GM21381 (cell line): ENCODE results near the gene ADCY2.

Source experiments
- ATAC-seq: cut with Tn5 transposase; IDR thresholded peaks from one replicate; pipeline ENCODE4 v1.9.1; 2021; ENCODE audit warnings: mild to moderate bottlenecking, moderate library complexity; ENCODE audit not compliant: unreplicated experiment

Gene ADCY2

DNA sequence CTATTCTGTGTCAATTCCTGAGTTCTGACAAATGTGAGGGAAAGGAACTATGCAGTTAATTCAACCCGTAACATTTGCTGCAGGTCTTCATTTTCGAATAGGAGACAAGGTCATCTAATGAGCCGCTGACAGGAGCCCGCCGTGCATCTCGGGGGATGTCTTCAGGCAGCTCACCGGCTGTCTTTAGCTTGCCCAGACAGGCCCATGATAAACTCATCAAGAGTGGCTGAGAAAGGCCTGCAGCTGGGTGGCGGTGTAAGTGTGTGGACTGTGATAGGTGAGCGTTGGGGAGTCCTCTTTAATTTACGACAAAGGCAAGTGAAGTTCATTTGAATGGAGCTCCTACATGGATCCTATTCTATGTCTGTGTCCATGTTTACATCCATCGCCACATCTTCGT is 190.5 kb downstream of the ADCY2 start:
- ATAC-seq: no peak

DNA sequence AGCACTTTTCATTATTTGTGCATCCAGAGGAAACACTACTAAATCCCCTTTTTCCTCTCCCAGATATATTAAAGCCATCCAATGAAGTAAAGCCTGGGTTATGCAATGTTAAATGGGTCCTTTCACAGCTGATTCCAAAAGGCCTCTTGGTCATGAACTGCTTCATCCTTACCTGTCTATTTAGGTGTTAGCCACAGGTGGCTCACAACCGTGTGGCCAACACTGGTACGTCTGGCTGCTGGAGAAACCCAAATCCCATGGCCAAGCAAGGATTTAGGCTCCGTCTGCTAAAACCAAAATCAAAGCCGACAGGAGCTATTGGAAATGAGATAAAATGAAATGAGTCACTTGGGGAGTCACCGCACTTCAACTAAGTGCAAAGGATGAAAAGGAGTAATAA is 193.9 kb downstream of the ADCY2 start:
- ATAC-seq: no peak

DNA sequence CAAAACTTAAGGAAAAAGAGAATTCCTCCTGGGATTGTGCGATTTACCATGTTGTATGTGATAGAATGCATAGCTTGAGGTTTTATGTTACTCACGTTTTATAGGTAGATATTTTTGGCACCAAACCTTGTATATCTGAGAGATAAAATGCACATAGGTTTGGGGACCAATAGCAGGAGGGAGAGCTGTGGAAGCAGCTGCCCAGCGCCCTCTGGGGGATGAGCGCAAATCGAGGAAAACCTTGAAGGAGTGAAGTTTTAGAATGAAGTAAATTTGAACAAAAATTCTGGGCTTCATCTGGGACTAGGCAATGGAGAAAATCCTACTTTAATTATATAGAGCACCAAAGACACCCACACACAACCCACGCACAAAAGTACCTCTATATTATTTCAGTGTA is 197.0 kb downstream of the ADCY2 start:
- ATAC-seq: no peak

DNA sequence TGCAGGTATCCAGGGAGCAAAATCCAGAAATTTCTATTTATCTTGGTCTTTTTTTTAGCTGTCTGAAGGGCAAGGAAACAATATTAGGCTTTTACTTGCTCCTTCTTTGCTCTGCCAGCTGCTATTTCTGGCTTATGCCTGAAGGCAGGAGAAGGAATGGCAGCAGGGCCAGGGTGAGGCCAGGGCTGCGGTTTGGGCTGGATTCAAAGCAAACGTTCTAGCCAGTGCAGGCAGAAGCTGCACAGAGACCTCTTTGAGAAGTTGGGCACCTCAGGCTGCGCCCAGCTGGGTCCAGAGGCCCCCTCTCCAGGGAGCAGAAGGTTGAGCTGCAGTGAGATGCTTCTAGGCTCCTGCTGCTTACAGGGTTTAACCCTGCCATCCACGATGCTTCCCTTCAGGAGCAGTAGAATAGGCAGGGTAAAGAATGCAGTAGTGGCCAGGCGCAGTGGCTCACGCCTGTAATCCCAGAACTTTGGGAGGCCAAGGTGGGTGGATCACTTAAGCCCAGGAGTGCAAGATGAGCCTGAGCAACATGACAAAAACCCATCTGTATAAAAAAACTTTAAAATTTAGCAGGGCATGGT is 201.2 kb downstream of the ADCY2 start:
- ATAC-seq: no peak

DNA sequence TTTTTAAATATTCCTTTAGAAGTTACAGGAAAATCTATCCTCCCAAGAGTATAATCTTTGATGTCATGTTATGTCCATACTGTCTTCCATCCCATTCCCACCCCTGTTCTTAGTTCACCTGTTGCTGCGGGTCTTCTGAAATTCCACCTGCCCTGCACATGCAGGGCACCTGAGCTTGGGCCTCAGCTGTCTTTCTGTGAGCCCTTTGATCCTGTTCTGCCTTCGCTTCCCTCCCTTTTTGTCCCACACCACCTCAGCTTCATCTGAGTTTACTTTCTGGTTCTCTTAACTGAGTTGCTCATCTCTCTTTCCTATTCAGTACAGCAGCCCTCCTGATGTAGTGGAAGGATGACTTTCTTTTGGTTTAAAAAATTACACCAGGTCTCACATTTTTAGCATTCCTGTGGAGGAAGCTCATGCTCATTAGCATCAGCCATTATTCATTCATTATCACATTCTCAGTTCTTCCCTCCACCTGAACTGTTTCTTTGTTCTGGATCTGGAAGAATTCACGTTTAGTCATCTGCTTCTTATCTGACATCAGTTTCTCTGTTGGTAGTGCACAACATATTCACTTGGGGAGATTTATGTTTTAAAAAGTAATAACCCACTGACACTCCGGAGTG is 211.0 kb downstream of the ADCY2 start:
- ATAC-seq: no peak

DNA sequence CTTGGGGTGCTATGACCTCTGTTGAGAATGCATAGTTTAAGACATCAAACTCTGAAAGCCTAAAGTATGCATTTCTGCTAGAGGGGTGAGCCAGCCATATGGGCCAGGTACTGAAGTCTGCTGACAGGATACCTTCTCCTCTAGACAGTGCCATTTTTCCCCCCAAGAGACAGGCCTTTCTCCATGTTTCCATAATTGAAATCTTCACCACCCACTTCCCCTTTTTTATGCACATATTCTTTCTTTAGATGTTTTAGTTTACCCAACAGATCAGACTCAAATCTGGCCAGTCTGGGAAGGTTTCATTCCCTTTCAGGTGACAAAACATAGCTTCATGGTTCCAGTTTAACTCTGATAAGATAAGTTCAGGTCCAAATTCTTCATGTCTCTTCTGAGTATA is 212.8 kb downstream of the ADCY2 start:
- ATAC-seq: no peak

DNA sequence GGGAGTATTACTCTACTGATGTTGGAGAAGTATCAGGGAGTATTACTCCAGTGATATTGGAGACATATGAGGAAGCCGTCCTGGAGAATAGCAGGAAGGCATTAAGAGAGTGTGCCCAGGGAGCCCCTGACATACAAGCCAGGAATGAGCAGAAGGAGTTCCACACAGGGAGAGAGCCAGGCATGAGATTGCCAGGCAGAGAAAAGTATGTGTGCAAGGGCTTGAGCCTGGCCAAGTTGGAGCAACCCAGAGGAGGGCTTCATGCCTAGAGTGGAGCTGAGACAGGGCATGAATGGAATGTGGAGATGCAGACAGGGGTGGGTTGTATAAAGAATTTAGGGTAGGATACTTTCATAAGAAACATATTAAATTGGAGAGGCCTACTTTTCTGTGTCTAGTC is 213.8 kb downstream of the ADCY2 start:
- no peak for ATAC-seq

DNA sequence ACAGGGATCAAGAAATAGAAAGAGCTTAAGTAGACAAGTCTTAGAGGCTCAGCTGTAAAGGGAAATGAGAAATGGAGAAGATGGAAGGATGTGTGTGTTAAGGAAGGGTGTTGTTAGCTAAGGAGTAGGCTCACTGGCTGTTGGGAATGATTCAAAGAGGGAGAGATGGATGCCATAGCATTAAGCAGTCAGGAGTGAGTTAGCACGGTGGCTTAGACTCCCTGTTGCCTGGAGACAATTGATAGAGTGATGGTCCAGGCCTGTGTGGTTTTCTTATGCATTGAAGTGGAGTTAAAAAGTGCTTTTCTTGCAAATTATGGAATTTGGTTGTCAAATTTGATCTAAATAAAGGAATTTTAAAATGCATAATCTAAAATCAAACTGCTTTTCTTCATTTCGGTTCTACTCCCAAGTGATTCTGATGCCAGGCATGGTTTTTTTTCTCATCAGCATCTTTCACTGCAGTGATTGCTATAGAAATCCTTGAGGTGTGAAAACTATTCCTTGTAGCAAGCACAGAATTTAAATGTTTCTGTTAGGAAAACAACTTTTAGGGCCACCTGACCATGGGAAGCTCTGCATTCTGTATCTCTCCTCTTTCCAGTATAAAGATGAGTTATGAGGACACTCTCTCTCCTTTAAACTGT is 214.7 kb downstream of the ADCY2 start:
- no peak for ATAC-seq

DNA sequence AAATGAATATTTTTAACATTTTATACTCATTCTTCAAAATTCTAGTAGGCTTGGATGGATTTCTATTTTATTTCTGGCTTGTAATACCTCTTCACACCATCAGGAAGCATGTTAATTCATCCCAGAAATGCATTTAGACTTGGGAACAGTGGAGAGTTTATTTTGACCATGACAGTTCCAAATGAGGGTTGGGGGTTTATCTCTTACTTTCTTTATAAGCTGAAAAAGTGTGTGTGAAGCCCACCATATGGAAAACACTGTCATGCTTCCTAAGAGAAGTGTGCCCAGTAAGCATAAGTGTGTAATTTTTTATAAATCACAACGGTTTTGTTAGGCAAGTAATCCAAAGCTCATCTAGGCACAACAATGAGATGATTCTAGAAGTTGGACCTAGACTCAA is 215.6 kb downstream of the ADCY2 start:
- ATAC-seq: no peak

DNA sequence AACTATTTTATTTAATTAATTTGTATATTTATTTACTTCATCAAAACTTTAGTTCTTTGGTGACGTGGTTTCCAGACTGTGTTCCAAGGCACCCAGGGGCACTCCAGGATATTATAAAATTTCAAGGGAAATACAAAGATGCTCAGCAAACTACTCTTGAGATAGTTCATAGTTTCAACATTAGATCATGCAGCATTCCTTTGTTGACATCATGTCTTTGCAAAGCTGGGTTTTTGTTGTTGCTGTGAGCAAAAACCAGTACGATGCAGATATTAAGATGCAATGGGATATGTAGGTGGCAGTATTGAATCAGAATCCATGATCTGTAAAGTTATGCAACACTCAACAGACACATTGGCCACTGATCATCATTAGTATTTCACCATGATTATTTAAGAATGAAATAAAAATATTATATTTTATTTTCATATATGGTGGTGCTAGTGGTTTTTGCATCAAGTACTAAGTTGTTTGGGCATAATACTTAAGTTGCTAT is 219.7 kb downstream of the ADCY2 start:
- ATAC-seq: no peak

DNA sequence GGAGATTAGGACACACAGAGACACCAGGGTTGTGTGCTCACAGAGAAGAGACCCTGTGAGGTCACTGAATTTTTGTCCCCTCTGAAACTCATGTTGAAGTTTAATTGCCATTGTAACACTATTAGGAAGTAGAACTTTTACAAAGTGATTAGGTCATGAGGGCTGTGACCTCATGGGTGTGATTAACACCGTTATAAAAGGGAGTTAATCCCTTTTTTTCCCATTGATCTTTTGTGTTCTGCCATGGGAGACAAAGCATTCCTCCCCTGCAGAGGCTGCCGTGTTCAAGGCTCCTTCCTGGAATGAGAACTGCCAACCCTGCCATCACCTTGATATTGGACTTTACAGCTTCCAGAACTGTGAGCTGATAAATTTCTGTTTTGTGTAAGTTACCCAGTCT is 221.0 kb downstream of the ADCY2 start:
- no peak for ATAC-seq

DNA sequence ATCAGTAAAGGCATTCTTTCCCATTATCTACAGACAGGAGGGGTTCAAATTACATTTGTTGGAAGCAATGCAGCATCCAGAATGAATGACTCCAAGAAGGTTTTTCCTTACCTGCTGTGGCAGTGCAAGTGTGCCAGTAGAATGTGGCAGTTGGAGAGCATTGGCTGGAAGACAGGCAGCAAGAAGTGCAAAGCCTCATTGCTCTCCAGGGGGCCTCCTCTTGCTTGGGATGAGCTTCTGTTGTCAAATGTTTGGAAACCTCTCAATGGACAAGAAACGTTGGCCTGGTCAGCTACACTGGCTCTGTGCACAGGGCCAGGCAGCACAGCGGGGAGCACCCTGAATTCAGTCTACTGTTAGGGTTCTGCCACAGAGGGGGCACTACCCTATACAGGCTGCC is 226.6 kb downstream of the ADCY2 start:
- ATAC-seq: no peak

DNA sequence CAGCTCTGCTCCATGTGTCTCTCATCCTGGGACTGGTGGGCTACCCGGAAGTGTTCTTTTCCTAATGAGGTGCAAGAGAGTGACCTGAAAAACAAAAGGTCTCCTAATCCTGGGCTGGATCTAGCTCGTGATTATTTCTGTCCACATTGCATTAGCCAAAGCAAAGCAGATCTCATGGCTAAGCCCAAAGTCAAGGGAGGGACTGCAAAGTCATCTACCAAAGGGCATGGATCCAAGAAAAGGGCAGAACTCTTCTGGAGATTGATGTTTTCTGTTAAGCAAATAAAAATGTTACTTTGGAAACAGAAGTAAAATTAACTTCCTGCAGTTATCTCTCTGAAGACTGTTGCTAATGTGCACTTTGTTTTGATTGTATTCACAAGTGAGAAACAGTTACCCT is 229.8 kb downstream of the ADCY2 start:
- ATAC-seq: no peak

DNA sequence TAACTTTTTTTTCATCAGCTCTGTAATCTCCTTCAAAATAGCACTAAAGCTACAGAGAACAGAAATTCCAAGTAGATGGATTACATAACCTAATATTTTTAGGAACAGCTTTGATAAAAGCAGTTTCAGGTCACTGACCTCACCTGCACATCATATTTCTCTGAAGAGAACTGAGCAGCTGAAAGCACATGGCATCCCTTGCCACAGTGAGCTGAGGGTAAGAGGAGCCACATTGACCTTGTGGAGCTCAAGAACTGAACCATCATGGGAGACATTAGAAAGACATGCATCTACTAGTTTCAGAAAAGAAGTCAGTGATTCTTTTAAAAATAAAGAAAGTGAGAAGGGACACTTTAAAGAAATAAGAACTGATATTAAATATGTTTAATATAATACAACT is 232.3 kb downstream of the ADCY2 start:
- ATAC-seq: no peak

DNA sequence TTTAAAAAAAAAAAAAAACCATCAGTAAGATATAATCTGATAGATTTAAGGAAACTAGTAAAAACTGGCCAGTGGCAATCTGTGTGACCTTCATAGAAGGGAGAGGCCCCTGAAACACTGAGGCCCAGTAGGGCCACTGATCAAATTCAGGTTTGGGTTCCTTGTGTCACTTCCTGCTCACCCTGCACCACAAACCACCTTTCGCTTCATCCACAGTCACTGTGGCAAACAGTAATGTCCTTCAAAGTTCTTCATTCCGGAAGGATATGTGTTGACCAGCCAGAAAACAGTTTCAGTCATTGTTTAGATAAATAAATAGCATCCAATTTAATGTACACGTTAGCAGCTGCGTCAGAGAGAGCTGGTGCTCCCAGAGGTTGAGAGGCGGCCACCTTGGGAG is 232.9 kb downstream of the ADCY2 start:
- ATAC-seq: no peak

DNA sequence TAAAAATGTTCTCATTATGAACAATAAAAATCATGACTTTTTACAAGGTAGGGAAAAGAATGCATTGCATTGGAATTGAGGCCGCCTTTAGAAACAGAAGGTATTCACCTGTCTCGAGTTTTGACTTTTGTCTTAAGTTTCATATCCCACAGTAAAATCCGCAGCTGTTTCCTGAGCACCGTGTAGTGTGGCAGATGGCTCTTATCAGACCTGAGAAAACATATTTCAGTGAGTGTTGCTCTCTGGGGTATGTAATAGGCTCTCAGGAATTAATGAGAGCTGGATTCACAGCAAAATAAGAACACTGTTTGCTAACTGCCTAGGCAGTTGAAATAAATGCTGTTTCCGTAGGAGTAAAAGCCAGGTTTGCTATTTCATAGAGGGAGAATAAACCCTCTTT is 233.6 kb downstream of the ADCY2 start:
- ATAC-seq: no peak

DNA sequence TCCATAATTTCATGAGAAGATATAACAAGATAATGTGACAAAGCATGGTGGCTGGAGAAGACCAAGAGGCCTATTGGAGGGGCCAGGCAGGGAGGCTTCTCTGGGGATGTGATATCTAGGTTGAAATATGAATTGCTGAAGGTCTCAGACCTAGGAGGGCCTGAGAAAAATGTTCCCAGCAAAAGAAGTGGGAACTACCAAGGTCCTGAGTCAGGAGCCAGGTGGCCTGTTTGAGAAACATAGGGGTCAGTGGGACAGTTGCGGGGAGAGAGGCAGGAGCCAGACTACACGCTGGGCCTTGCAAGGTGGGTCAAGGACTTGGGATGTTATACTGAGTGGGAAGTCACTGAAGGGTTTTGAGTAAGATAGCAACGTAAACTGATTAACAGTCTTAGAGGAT is 238.9 kb downstream of the ADCY2 start:
- ATAC-seq: no peak

DNA sequence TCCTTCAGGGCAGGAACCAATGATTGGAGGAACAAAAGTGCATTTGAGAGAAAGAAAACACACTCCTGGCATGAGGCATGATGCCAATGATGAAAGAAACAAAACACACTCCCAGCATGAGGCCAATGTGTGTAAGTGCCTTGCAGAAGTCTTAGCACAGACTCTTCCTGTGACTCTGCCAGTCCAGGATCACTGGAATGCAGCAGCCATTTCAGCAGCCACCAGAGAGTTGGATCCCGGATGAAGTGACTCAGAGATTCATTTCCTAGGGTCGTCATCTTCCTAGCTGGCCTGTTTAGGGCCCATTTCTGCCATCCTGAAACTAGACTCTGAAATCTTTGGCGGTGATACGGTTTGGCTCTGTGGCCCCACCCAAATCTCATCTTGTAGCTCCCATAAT is 242.5 kb downstream of the ADCY2 start:
- ATAC-seq: no peak

DNA sequence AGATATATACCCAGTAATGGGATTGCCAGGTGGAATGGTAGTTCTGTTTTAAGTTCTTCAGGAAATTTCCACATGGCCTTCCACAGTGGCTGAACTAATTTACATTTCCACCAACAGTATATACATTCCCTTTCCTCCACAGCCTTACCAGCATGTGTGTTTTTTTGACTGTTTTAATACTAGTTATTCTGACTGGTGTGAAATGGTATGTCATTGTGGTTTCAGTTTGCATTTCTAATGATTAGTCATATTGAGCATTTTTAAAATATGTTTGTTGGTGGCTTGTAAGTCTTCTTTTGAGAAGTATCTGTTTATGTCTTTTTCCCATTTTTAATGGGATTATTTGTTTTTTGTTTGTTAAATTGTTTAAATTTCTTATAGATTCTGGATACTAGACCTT is 246.1 kb downstream of the ADCY2 start:
- ATAC-seq: no peak

DNA sequence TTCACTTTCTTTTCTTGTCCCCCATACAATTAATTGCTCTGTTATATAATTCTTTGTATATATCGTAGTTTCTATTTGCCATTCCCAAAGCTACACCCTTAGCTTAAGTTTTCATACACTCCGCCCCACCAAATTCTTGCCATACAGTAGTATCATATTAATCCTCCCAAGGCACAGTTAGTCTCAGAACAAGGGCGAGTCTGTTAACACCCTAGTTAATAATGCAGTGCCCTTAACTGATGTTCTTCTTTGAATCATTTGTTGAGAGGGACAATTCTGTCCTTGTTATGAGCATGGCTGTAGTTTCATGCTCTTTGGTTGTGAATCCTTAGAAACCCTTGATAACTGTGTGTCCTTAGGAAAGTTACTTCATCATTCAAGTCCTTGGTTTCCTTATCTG is 248.8 kb downstream of the ADCY2 start:
- no peak for ATAC-seq

DNA sequence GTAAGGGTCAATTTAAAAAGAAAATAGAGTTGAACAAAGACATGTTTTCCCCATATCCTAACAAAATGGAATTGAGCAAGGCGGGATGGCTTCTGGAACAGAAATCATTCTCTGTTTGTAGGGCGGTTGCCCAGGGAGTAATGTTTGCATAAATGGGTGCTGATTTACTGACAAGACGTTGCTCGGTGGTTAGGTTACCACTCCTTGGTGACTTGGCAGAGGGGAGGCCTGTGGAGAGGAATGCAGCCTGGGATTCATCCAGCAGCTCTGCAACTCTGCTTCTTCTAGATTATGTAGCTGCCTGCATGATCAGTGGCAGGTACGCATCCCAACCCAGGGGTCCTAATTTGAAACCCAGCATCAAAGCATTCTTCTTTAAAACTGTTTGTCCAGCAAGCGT is 254.8 kb downstream of the ADCY2 start:
- ATAC-seq: no peak

DNA sequence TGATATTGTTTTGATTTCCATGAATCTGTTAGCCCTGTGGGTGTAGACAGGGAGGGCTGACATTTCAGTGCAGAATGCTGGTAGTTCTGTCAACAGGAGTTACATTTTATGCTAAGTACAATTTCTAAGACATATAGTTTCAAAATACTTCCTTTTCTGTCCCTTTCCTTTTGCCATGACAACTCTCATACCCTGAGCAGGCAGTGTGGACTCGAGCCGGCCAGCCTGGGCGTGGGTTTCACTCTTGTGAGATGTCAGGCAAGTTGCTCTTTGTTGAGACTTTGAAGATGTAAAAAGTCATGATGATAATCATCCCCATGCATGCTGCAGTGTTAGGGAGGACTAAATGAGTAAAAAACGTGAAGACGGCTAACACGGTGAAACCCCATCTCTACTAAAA is 257.1 kb downstream of the ADCY2 start:
- no peak for ATAC-seq

DNA sequence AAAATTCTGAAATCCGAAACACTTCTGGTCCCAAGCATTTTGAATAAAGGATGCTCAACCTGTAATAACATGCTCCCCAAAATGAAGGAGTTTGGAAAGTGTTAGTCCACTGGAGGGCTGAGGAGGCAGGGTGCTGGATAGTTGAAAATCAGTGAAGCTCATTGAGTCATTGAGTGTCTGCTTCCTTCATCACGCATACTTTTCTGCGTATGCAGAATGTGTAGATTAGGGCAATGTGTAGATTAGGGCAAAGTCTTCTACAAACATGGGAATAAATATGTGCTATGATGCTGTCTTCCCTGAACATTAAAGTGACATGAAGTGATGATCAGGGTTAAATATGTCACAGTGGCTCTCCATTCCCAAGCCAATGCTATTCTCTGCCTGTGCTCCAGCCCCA is 261.2 kb downstream of the ADCY2 start:
- ATAC-seq: no peak
